ENCODE results near the gene LARGE1. TPM values are rescaled to one million over a fixed set of nuclear protein-coding genes. Genes with fewer than 3 reads are reported as not detected.

LARGE1 gene
- total RNA-seq, 1 experiment from 2014 or later = 2.5 TPM

- in situ Hi-C loops (cut with HindIII; ENCODE audit: low pct_unique_long_range_greater_than_20kb, low sequenced_read_pairs) (no loop called here), intact Hi-C loops (cut with micrococcal nuclease; ENCODE audit: unreplicated experiment) (no loop called here)
- H3K27ac ChIP-seq (ENCODE audit: low read length) = no peak overlapping the region
- no peaks in the 10 kb centered on the region for H3K4me1 ChIP-seq (ENCODE audit: control insufficient read depth, insufficient read depth, low read length)
- ATAC-seq (no peak), DNase-seq (ENCODE audit: low read depth, low spot score) (no peak)
- H3K27me3 ChIP-seq (ENCODE audit: control insufficient read depth, insufficient read depth, low read length) = no peaks in the 10 kb centered on the region
- H3K36me3 ChIP-seq (ENCODE audit: control insufficient read depth, insufficient read depth, low read length) = no peaks in the 10 kb centered on the region
- ChIA-PET CTCF (no interaction called here), POLR2A (no interaction called here)
- H3K9me3 ChIP-seq (ENCODE audit: control insufficient read depth, insufficient read depth, low read depth, low read length) = no peaks in the 10 kb centered on the region
- no peak for TF ChIP-seq SIN3A (IDR thresholded peaks at IDR 0.05; ENCODE audit: borderline replicate concordance, insufficient read depth, low read depth, low read length)
- no peak for TF ChIP-seq REST (IDR thresholded peaks at IDR 0.05; ENCODE audit: insufficient read depth in 1 of 2, low read depth in 2 of 2, low read length in 1 of 2)
- no peak for TF ChIP-seq POLR2AphosphoS5 (IDR thresholded peaks at IDR 0.05; ENCODE audit: low read depth, low read length)
- no peak for TF ChIP-seq CTCF (IDR thresholded peaks at IDR 0.05)
- no peak for TF ChIP-seq TCF7L2 (IDR thresholded peaks at IDR 0.05; ENCODE audit: low read depth, low read length)
- BruUV-seq (replicated peaks) = no TSS peak
- H3K4me3 ChIP-seq (ENCODE audit: low read depth in 2 of 2, low read length in 2 of 2) = no peak overlapping the region
Measured at GRCh38 chr22:33789690-33790253, 130.5 kb downstream of the LARGE1 start.

GRCh38 chr22:33788927-33789326 is 131.3 kb downstream of the LARGE1 start:
- Histone ChIP-seq H3K27ac (ENCODE audit: low read length) (no peak overlapping the region), H3K4me3 (ENCODE audit: low read depth in 2 of 2, low read length in 2 of 2) (no peak overlapping the region), H3K36me3 (ENCODE audit: control insufficient read depth, insufficient read depth, low read length) (no peaks in the 10 kb centered on the region), H3K9me3 (ENCODE audit: control insufficient read depth, insufficient read depth, low read depth, low read length) (no peaks in the 10 kb centered on the region), H3K4me1 (ENCODE audit: control insufficient read depth, insufficient read depth, low read length) (no peaks in the 10 kb centered on the region), H3K27me3 (ENCODE audit: control insufficient read depth, insufficient read depth, low read length) (no peaks in the 10 kb centered on the region)
- no TSS peak for BruUV-seq (replicated peaks)
- DNase-seq (ENCODE audit: low read depth, low spot score) = no peak
- CTCF ChIA-PET = no interaction called here
- TF ChIP-seq CTCF (IDR thresholded peaks at IDR 0.05) (no peak), SIN3A (IDR thresholded peaks at IDR 0.05; ENCODE audit: borderline replicate concordance, insufficient read depth, low read depth, low read length) (no peak), POLR2AphosphoS5 (IDR thresholded peaks at IDR 0.05; ENCODE audit: low read depth, low read length) (no peak), TCF7L2 (IDR thresholded peaks at IDR 0.05; ENCODE audit: low read depth, low read length) (no peak), REST (IDR thresholded peaks at IDR 0.05; ENCODE audit: insufficient read depth in 1 of 2, low read depth in 2 of 2, low read length in 1 of 2) (no peak)
- intact Hi-C loops (cut with micrococcal nuclease; ENCODE audit: unreplicated experiment) = no loop called here
- no peak for ATAC-seq
- POLR2A ChIA-PET = no interaction called here
- in situ Hi-C loops (cut with HindIII; ENCODE audit: low pct_unique_long_range_greater_than_20kb, low sequenced_read_pairs) = no loop called here

Data from Panc1 (cell line).